ENCODE results near the gene ANKRD52.

GRCh38 chr12:56213878-56214277 lies 44.3 kb downstream of the ANKRD52 start:
- TF ChIP-seq CTCF (IDR thresholded peaks at IDR 0.05): no peak
- TF ChIP-seq POLR2A (IDR thresholded peaks at IDR 0.05): no peak
